ENCODE results near the gene EWSR1. TPM values are rescaled to one million over a fixed set of nuclear protein-coding genes. Genes with fewer than 3 reads are reported as not detected.

Gene EWSR1
- polyA plus RNA-seq, 1 donor = 276 TPM

DNA sequence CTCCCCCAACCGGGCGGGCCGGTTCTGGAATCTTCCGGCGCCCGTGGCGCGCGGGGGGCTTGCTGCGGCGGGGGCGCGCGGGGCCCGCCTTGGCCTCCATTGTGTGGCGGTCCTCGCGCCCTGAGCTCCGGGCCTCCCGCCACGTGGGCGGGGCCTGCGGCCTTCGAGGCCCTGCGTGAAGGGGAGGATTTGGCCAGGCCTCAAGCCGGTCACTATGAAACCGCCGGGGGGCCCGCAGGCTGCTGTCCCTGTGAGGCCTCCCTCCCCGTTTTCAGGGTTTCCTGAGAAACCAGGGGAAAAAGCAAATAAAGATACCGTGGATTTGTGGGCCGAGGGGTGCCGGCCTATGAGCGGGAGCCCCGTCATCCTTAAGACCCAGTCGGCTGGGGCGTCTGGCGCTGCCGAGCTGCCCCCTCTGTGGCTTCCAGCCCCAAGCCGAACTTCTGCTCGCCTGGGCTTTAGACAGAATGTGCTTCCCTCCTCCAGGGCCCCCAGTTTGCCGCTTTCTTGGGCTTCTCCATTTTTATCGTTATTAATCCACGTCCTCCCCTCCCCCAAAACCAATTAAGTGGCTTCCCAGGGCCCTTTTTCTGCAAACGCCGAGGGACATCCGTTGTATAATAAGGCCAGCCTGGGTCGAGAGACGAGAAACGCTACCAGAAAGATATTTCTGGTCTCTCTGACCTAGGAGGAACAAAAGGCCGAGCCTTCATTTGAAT is 602 bp downstream of the EWSR1 start:
- WGBS (ENCODE audit: insufficient coverage, low lambda C conversion rate) = 5% methylated on average over 4 of the region's 51 CpGs
- peak overlapping the region; percentile 60 for H3K4me3 ChIP-seq (ENCODE audit: low read length)
- peaks cover 22% of the 10 kb centered on the region for H3K4me1 ChIP-seq (ENCODE audit: control insufficient read depth, insufficient read depth, low read length)

DNA sequence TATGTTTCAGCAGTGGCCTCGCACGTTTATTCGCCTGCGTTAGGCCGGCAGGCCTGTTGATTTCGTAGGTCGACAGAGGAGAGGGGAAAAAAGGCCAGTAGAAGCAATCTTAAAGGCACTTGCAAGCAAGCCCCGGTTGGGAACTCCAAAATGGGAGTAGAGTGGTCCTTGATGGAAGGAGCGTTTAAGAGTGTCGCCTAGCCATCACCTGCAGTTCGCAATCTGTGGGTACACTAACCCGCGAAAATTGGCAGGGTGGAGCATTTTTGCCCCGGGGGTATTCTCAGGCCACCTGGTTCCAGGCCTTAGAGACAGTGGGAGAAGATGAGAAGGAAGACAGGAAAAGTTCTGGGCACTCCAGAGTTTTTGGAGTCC is 1.1 kb downstream of the EWSR1 start:
- Histone ChIP-seq H3K27ac (ENCODE audit: low read length) (peak overlapping the region; percentile 80), H3K27me3 (ENCODE audit: control insufficient read depth, insufficient read depth, low read length) (no peaks in the 10 kb centered on the region), H3K9me3 (ENCODE audit: control insufficient read depth, low read depth, low read length) (no peaks in the 10 kb centered on the region), H3K36me3 (ENCODE audit: control insufficient read depth, insufficient read depth, low read length) (peaks cover 29% of the 10 kb centered on the region), H3K4me1 (ENCODE audit: control insufficient read depth, insufficient read depth, low read length) (peaks cover 22% of the 10 kb centered on the region), H3K4me3 (ENCODE audit: low read length) (peak overlapping the region; percentile 60)
- no peak for DNase-seq
- no CpG with 5 or more reads among the region's 14 CpGs for WGBS (ENCODE audit: insufficient coverage, low lambda C conversion rate)

More for the DNA sequence above, 602 bp downstream of the EWSR1 start:
- DNase-seq = peak; percentile 44 to 70
- H3K36me3 ChIP-seq (ENCODE audit: control insufficient read depth, insufficient read depth, low read length) = peaks cover 27% of the 10 kb centered on the region
- peak overlapping the region; percentile 80 for H3K27ac ChIP-seq (ENCODE audit: low read length)
- H3K9me3 ChIP-seq (ENCODE audit: control insufficient read depth, low read depth, low read length) = no peaks in the 10 kb centered on the region
- no peaks in the 10 kb centered on the region for H3K27me3 ChIP-seq (ENCODE audit: control insufficient read depth, insufficient read depth, low read length)

DNA sequence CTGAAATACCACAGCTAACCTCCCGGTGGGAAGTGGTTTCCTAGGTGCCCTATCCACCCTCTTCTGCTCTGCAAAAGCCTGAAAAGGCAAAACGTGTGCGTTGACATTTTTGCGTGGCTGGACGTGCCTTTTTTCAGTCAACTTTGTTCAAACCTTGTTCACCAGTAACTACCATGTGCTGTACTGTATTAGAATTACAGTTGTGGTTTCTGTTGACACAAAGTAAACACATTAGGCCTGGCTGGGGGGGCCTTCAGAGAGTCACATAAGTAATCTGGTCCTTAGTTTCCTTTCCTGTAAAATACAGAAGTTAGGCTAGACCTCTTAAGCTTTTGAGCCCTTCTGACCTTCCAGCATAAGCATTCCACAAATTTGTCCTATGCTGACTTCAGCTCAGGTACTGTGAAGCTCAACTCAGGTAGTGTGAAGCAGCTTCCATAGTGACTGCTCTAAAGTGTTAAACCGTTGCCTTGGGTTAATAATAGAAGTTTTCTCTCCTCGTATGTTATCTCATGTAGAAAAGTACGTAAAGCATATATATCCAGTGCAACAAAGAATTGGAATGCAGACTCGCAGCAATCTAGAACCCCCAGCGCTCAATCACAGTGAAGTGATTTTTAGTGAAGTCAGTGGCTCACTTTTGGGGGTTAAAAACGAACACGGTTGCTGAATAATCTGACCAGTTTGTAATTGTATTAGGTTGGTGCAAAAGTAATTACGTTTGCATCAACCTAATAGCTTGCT is 1.8 kb downstream of the EWSR1 start:
- 12% methylated on average over 5 of the region's 13 CpGs for WGBS (ENCODE audit: insufficient coverage, low lambda C conversion rate)
- H3K4me1 ChIP-seq (ENCODE audit: control insufficient read depth, insufficient read depth, low read length) = peaks cover 22% of the 10 kb centered on the region
- peak in 1 of 2 donors; percentile 41 for DNase-seq
- peak overlapping the region; percentile 80 for H3K27ac ChIP-seq (ENCODE audit: low read length)
- peaks cover 32% of the 10 kb centered on the region for H3K36me3 ChIP-seq (ENCODE audit: control insufficient read depth, insufficient read depth, low read length)
- no peaks in the 10 kb centered on the region for H3K9me3 ChIP-seq (ENCODE audit: control insufficient read depth, low read depth, low read length)
- H3K4me3 ChIP-seq (ENCODE audit: low read length) = peak overlapping the region; percentile 60
- H3K27me3 ChIP-seq (ENCODE audit: control insufficient read depth, insufficient read depth, low read length) = no peaks in the 10 kb centered on the region

DNA sequence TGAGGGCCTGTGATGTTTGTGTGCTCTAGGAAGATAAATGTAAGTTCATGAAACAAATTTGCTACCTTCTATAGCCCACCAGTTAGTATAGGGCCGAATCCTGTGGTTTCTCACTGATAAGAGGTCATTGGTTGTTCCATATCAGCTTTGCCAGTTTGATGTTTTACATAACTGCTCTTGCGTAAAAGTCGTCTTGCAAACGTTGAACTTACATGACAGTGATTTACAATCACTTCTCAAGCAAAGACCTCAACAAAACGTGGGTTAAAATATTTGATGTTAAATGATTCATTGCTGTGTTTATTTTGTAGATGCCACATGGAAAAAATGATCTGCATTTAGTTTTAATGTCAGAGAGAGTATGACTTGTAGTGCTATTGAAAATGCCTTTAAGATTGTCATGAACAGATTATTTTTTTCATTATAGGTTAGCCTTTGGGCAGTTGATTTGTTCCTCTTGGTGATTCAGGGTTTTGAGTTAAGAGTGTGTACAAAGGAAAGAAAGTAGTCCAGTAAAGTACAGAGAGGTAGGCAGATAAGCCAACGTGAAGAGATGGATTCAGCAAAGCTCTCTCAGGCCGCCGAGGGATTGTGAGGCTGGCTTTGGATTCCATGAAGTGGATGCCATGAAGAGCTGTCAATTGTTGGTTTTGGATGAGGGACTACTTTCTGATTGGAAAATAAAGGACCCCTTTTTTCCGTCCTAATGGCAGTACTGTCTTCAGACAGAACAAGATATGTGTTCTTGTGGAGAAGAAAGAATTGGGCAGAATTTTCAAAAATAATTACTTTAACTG is 2.6 kb downstream of the EWSR1 start:
- Histone ChIP-seq H3K4me3 (ENCODE audit: low read length) (peak overlapping the region; percentile 60), H3K27me3 (ENCODE audit: control insufficient read depth, insufficient read depth, low read length) (no peaks in the 10 kb centered on the region), H3K9me3 (ENCODE audit: control insufficient read depth, low read depth, low read length) (no peaks in the 10 kb centered on the region), H3K4me1 (ENCODE audit: control insufficient read depth, insufficient read depth, low read length) (peaks cover 27% of the 10 kb centered on the region), H3K36me3 (ENCODE audit: control insufficient read depth, insufficient read depth, low read length) (peaks cover 32% of the 10 kb centered on the region), H3K27ac (ENCODE audit: low read length) (peak overlapping the region; percentile 80)
- WGBS (ENCODE audit: insufficient coverage, low lambda C conversion rate) = 0% methylated on average over 3 of the region's 9 CpGs
- peak; percentile 55 to 80 for DNase-seq

DNA sequence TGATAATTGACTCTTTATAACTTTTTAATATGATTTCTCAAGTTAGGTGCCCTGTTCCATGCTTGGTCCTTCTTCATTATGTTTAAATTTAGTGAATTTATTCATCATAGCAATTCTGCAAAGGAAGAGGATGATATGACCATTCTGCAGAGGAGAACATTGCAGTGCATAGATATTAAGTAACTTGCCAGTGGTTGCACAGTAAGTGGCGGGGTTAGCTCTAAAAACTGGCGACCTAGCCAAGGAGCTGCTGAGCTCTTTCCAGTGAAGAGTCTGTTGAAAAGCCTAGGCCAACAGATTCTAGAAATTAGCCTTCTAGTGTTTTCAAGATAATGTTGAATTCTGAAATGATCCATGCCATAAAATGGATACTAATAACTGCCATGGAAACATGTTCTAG is 4.6 kb downstream of the EWSR1 start:
- peaks cover 42% of the 10 kb centered on the region for H3K36me3 ChIP-seq (ENCODE audit: control insufficient read depth, insufficient read depth, low read length)
- no CpG with 5 or more reads among the region's 2 CpGs for WGBS (ENCODE audit: insufficient coverage, low lambda C conversion rate)
- DNase-seq = no peak

DNA sequence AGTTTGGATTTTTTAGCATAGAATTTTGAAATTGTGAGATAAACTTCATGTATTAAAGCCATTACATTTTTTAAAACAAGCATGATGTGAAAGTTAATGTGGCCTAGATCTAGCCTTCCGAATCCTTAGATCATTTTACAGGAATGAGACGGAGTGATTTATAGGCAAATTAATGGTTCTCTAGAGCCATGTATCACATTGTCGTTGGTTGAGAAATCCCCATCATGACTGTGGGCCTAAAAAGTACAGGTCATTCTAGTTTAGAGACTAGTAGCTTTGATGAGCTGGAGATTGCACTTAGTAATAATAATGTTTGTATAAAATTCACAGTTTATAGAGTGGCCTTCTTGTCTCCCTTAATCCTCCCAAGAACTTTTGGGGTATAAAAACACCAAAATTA is 7.1 kb downstream of the EWSR1 start:
- H3K9me3 ChIP-seq (ENCODE audit: control insufficient read depth, low read depth, low read length) = no peaks in the 10 kb centered on the region
- no peaks in the 10 kb centered on the region for H3K27me3 ChIP-seq (ENCODE audit: control insufficient read depth, insufficient read depth, low read length)
- peaks cover 67% of the 10 kb centered on the region for H3K36me3 ChIP-seq (ENCODE audit: control insufficient read depth, insufficient read depth, low read length)
- no peak for DNase-seq
- WGBS (ENCODE audit: insufficient coverage, low lambda C conversion rate) = 40% methylated on average over 1 of the region's 3 CpGs
- peaks cover 29% of the 10 kb centered on the region for H3K4me1 ChIP-seq (ENCODE audit: control insufficient read depth, insufficient read depth, low read length)
- no peak overlapping the region for H3K4me3 ChIP-seq (ENCODE audit: low read length)
- no peak overlapping the region for H3K27ac ChIP-seq (ENCODE audit: low read length)

More for the DNA sequence above, 4.6 kb downstream of the EWSR1 start:
- Histone ChIP-seq H3K27ac (ENCODE audit: low read length) (no peak overlapping the region), H3K27me3 (ENCODE audit: control insufficient read depth, insufficient read depth, low read length) (no peaks in the 10 kb centered on the region), H3K4me3 (ENCODE audit: low read length) (no peak overlapping the region), H3K4me1 (ENCODE audit: control insufficient read depth, insufficient read depth, low read length) (peaks cover 25% of the 10 kb centered on the region), H3K9me3 (ENCODE audit: control insufficient read depth, low read depth, low read length) (no peaks in the 10 kb centered on the region)

DNA sequence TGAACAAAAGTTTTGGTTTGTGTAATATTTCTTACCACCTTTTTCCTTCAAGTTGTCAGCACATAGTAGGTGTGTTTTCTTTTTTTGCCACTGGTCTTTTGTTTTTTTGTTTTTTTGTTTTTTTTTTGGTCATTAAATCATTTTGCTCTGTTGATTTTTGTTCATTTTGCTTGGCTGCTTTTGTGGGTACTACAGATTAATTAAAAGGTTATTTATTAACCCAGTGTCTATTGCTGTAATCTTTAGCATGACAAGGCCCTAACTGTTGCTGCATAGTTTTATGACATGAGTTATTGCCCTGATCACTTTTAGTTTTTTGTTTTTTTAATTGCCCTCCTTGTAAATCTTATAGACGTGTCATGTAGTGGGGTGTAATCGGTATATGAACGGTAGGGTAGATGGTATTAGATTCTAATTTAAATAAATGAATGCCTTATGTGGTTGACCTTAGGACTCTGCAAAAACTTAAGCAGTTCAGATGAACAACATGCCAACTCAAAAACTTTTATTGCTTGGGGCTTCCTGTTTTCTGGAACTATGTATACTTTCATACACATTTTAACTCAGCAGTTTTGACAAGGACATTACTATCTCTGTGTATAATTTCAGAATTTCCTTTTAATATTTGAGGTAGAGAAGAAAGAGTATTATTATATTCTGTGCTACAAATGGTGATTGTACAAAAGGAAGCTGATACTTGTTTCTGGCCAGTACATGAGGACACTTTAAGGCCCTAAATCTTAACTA is 7.9 kb downstream of the EWSR1 start:
- Histone ChIP-seq H3K4me3 (ENCODE audit: low read length) (no peak overlapping the region), H3K27ac (ENCODE audit: low read length) (peak overlapping the region; percentile 43), H3K36me3 (ENCODE audit: control insufficient read depth, insufficient read depth, low read length) (peaks cover 72% of the 10 kb centered on the region), H3K4me1 (ENCODE audit: control insufficient read depth, insufficient read depth, low read length) (peaks cover 29% of the 10 kb centered on the region), H3K27me3 (ENCODE audit: control insufficient read depth, insufficient read depth, low read length) (no peaks in the 10 kb centered on the region), H3K9me3 (ENCODE audit: control insufficient read depth, low read depth, low read length) (no peaks in the 10 kb centered on the region)
- DNase-seq = peak; percentile 57 to 89
- WGBS (ENCODE audit: insufficient coverage, low lambda C conversion rate) = 0% methylated on average over 3 of the region's 3 CpGs

DNA sequence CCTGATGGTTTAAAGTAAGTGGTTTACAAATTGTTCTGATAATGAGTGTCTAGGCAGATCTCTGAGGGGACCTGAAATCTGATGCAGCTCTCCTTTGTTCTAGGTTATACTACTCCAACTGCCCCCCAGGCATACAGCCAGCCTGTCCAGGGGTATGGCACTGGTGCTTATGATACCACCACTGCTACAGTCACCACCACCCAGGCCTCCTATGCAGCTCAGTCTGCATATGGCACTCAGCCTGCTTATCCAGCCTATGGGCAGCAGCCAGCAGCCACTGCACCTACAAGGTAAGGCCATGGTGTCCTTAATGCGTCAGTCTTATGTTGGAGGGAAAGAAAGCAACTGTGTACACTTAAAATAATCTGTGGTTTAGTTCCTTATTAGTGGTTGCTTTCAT is 9.9 kb downstream of the EWSR1 start:
- Histone ChIP-seq H3K4me1 (ENCODE audit: control insufficient read depth, insufficient read depth, low read length) (peaks cover 17% of the 10 kb centered on the region), H3K27me3 (ENCODE audit: control insufficient read depth, insufficient read depth, low read length) (no peaks in the 10 kb centered on the region), H3K9me3 (ENCODE audit: control insufficient read depth, low read depth, low read length) (no peaks in the 10 kb centered on the region), H3K27ac (ENCODE audit: low read length) (no peak overlapping the region), H3K36me3 (ENCODE audit: control insufficient read depth, insufficient read depth, low read length) (peaks cover 78% of the 10 kb centered on the region), H3K4me3 (ENCODE audit: low read length) (no peak overlapping the region)
- WGBS (ENCODE audit: insufficient coverage, low lambda C conversion rate) = no CpG with 5 or more reads among the region's 1 CpG
- DNase-seq = no peak

DNA sequence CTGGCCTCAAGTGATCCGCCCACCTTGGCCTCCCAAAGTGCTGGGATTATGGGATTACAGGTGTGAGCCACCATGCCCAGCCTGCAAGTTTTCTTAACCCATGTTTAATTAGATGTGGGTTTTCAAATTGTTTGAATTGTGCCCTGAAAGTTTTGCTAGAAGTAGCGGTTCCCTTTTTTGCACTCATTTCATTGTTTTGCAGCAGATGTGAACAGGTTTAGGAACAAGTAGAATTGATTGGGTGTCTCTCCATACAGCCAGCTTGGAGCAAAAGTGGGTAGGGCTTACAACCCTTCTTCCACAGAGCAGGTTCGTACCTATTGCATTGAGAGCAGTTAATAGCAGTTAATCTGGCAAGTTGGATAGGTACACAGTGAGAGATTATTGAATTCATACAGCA is 16.1 kb downstream of the EWSR1 start:
- WGBS (ENCODE audit: insufficient coverage, low lambda C conversion rate) = no CpG with 5 or more reads among the region's 3 CpGs

DNA sequence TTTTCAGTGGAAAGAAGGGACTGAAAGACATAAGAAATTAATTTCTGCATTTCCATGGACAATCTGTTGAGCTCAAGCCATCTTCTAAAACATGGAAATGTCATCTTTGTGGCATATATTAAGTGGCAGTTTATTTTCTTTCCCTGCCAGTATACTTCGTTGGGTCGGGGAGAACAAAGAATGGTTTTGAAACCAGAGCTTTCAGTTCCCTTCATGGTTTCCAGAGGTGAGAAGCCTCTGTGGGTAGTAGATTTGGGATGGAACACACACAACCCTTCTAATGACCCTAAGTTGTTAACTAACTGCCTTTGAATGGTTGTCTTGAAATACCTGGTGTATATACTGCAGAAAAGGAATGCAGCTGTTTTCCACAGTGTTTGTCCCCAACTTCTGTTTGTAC is 20.8 kb downstream of the EWSR1 start:
- WGBS (ENCODE audit: insufficient coverage, low lambda C conversion rate) = no CpG with 5 or more reads among the region's 2 CpGs
- H3K27ac ChIP-seq (ENCODE audit: low read length) = no peak overlapping the region
- H3K4me3 ChIP-seq (ENCODE audit: low read length) = no peak overlapping the region
- H3K36me3 ChIP-seq (ENCODE audit: control insufficient read depth, insufficient read depth, low read length) = peaks cover 91% of the 10 kb centered on the region
- H3K27me3 ChIP-seq (ENCODE audit: control insufficient read depth, insufficient read depth, low read length) = no peaks in the 10 kb centered on the region
- H3K4me1 ChIP-seq (ENCODE audit: control insufficient read depth, insufficient read depth, low read length) = no peaks in the 10 kb centered on the region
- no peaks in the 10 kb centered on the region for H3K9me3 ChIP-seq (ENCODE audit: control insufficient read depth, low read depth, low read length)
- no peak for DNase-seq

More for the DNA sequence above, 16.1 kb downstream of the EWSR1 start:
- Histone ChIP-seq H3K27me3 (ENCODE audit: control insufficient read depth, insufficient read depth, low read length) (no peaks in the 10 kb centered on the region), H3K36me3 (ENCODE audit: control insufficient read depth, insufficient read depth, low read length) (peaks cover 90% of the 10 kb centered on the region), H3K4me3 (ENCODE audit: low read length) (no peak overlapping the region), H3K4me1 (ENCODE audit: control insufficient read depth, insufficient read depth, low read length) (no peaks in the 10 kb centered on the region), H3K9me3 (ENCODE audit: control insufficient read depth, low read depth, low read length) (no peaks in the 10 kb centered on the region), H3K27ac (ENCODE audit: low read length) (no peak overlapping the region)
- no peak for DNase-seq
